ENCODE measurements around the gene SPRY4.

DNA sequence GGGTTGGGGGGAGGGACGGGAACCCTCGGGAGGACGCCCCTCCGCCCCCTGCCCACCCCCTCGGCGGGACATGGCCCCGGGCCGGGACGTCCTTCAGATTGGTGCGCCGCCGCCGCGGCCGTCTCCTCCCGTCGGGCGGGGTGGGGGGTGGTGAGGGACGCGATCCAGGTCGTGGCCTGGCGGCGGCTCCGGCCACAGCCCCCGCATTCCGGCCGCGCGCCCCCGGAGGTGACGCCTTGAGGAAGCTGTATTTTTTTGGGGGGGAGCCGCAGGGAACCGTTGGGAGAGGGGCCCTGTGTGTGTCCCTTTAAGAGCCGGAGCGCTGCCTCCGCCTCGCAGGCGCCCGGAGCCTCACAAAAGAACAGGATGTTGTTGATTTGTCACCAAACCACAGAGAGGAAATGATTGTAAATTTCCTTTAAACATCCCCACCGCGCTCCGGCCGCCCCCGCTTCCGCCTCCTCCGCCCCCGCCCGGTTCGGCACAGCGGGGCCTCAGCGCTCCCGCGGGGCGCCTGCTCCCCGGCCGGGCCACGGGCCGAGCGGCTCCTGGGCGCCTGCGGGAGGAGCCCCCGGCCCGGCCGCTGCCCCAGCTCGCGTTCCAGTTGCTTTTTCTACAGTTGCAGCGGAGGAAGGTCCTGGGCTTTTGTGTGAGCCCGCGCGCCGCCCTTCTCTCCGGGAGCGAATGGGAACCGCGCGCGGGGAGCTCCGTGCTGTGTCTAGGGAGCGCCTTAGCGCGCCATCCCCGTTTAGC lies 32.1 kb upstream of the SPRY4 start:
- no peak for TF ChIP-seq POLR2A (IDR thresholded peaks at IDR 0.05)
- TF ChIP-seq, protein P1, sequence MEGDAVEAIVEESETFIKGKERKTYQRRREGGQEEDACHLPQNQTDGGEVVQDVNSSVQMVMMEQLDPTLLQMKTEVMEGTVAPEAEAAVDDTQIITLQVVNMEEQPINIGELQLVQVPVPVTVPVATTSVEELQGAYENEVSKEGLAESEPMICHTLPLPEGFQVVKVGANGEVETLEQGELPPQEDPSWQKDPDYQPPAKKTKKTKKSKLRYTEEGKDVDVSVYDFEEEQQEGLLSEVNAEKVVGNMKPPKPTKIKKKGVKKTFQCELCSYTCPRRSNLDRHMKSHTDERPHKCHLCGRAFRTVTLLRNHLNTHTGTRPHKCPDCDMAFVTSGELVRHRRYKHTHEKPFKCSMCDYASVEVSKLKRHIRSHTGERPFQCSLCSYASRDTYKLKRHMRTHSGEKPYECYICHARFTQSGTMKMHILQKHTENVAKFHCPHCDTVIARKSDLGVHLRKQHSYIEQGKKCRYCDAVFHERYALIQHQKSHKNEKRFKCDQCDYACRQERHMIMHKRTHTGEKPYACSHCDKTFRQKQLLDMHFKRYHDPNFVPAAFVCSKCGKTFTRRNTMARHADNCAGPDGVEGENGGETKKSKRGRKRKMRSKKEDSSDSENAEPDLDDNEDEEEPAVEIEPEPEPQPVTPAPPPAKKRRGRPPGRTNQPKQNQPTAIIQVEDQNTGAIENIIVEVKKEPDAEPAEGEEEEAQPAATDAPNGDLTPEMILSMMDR (IDR thresholded peaks at IDR 0.05): no peak
